Left hindlimb (tissue), 1 donor: ENCODE data around the gene TEDC1.
"Not testable (repeated sequence)": the region's sequence is repeated elsewhere in the genome, so short reads cannot be mapped to it uniquely, and the experiment has no call there.

Source experiments
- DNase-seq: peaks from one replicate; pipeline ENCODE4 v3.0.0-alpha.2; 2018

The TEDC1 gene

DNA sequence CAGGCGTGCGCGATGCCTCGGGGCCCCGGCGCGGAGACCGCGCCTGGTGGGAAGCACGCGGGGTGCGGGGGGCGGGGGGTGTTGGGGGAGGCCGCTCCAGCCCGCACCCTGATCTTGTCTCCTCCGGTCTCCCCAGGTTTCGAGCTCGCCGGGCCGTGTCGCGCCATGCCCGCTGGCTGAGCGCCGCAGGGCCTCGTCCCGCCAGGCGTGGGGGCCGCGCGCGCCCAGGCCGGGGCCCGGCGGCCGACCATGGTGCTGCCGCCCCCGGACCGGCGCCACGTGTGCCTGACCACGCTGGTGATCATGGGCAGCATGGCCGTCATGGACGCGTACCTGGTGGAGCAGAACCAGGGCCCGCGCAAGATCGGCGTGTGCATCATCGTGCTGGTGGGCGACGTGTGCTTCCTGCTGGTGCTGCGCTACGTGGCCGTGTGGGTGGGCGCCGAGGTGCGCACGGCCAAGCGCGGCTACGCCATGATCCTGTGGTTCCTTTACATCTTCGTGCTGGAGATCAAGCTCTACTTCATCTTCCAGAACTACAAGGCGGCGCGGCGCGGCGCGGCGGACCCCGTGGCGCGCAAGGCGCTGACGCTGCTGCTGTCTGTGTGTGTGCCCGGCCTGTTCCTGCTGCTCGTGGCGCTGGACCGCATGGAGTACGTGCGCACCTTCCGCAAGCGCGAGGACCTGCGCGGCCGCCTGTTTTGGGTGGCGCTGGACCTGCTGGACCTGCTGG is 37.7 kb downstream of the TEDC1 start:
- no peak for DNase-seq

DNA sequence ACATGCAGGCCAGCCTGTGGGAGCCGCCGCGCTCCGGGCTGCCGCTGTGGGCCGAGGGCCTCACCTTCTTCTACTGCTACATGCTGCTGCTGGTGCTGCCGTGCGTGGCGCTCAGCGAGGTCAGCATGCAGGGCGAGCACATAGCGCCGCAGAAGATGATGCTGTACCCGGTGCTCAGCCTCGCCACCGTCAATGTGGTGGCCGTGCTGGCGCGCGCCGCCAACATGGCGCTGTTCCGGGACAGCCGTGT is 38.2 kb downstream of the TEDC1 start:
- no peak for DNase-seq

DNA sequence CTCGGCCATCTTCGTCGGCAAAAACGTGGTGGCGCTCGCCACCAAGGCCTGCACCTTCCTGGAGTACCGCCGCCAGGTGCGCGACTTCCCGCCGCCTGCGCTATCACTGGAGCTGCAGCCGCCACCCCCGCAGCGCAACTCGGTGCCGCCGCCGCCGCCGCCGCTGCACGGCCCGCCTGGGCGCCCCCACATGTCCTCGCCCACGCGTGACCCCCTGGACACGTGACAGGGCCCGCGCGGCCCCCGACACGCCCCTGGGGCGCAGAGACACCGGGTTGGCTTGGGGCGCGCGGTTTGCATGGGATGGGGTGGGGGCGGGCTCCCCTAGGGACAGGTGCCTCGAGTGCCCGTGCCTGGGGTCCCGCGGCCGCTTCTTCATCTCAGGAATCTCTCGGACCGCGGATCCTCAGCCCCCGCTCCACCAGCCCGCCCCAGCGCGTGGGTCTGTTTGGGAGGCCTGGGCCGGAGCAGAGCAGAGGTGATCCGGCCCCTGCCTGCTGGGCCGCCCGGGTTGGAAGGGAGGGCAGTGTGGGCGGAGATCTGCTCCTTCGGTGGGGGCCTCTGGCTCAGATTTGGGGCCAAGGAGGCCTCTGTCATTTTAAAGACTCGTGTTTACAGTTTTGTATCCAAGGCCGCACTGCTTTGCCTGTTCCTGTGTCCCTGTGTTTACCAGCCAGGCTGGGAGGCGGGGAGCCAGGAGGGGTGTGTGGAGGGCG is 38.7 kb downstream of the TEDC1 start:
- DNase-seq: no peak

DNA sequence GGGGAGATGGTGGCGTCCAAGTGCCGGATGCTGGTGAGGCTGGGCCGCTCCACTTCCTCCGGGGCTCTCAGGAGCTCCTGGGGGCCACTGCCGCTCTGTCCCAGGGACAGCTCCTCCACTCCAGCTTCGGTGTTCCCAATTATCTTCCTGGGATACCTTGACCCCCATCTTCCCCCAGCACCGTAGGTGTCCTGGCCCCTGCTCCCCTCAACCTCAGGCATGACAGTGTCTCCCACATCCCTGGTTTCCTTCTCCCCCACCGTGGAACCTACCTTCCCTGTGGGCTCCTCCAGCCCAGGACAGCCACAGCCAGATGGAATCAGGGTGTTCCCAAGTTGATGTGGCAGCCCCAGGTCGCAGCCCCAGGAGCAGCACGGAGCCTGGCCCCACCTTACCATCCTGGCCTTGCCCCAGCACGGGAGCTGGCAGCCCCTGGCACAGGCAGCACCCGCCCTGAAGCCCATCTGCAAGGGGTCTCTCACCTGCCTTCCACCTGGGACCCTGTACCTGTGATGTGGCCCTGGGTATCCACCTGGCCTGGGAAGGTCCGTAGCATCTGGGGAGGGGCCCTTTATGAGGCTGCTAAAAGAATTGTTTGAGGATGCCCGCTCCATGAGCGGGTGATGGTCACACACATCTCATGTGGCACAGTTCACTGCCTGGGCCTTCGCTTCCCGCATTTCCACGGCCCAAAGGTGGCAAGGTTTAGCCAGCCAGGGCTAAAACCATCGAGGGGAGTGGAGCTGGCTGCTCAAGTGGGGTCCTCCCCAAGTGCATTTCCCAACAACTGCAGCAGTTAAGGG is 39.4 kb downstream of the TEDC1 start:
- no peak for DNase-seq

DNA sequence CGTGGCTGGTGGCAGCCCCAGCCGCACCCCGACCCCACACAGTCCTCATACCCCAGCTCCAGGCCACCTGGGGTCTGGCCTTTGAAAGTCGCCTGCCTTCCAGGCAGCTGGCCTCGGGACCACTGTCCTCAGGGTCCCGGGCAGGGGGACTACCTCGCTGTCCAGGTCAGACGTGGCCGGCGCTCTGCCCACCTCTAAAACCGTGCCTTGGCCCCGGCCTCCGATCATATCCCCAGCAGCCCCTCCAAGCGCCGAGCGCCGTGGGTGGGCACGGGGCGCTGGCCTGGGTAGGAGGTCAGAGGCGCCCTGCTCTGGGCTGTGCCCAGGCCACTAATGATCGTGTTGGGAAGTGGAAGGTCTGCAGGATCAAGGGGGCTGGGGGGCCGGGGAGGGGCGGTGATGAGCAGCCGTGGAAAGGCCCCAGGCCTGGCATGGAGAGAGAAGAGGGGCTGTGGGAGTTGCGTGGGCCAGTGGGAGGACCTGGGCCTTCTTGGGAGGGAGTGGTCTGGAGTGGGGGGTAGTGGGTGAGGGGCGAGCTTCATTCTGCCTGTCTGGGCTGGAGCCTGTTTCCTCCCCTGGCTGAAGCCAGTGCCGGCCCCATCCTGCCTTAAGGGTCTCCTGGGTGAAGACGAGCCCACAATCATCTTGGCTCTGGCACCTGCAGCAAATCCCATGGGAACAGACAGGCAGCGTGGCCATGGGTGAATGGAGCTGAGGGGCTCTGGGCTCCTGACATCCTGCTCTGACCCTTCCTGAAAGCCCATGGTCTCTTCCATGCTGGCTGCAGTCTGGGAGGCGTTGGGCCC is 40.2 kb downstream of the TEDC1 start:
- no peak for DNase-seq

DNA sequence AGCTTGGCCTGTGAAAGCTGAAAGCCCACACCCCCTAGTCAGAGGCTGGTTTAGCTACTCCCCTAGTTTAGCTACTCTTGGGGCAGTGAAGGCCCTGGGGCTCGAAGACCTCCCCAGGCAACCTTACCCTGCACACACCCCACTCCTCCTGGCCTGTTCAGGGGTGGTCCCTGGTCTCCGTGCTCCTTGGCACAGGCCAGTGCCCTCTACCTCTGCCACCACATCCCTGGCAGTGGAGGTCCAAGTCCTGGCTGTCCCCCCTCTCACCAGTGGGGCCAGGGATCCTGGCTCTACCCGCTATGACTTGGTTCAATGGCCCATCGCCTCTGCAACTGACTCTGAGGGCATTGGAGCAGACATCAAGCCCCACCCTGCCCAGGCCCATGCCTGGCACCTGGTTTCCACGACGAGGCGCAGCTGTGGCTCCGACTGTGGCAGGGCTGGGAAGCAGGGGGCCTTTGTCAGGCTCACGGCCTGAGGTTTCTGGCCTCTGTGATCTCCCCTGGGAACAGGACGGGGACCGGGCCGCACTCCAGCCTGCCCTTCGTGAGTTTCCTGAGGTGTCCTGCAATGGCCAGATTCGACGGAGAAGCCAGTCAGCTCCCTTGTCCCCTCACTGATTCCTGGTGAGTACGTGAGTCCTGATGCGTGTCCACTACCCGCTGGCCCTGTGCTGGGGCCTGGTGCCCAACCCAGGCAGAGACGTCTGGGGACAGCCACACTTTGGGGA is 41.0 kb downstream of the TEDC1 start:
- no peak for DNase-seq

DNA sequence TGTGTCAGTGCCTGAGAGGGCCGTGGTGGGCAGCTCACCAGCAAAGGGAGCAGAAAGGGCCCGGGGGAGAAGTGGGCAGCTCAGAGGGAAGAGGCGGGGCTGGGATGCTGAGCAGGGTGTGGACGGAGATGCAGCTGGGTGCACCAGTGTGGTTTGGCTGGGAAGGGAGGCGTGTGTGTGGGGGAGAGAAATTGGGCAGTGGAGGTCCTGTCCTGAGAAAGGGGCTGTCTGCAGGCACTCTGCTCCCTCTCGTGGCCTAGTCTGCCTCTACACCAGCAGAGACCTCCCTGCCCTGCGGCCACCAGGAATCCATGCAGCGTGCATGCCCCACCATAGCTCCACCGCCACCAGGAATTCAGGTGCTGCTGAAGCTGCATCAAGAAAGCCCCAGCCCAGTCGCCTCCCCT is 41.7 kb downstream of the TEDC1 start:
- peak; percentile 52 for DNase-seq

DNA sequence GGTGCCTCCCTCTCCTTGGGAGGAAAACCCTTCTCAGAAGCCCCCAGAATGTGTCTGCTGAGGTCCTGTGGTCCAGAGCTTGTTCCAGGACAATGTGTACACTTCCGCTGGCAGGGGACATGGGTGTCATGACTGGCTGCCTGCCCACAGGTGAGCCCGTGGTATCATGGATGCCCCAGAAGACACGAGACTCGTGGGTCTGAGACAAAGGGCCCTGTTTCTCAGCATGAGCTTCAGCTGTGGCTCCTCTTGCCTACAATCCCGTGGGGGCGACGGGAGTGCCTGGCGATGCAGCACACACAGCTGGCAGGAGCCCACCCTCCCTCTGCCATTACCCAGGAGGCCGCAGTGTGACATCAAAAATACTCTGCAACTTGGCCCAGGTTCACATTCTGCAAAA is 42.3 kb downstream of the TEDC1 start:
- DNase-seq: no peak

DNA sequence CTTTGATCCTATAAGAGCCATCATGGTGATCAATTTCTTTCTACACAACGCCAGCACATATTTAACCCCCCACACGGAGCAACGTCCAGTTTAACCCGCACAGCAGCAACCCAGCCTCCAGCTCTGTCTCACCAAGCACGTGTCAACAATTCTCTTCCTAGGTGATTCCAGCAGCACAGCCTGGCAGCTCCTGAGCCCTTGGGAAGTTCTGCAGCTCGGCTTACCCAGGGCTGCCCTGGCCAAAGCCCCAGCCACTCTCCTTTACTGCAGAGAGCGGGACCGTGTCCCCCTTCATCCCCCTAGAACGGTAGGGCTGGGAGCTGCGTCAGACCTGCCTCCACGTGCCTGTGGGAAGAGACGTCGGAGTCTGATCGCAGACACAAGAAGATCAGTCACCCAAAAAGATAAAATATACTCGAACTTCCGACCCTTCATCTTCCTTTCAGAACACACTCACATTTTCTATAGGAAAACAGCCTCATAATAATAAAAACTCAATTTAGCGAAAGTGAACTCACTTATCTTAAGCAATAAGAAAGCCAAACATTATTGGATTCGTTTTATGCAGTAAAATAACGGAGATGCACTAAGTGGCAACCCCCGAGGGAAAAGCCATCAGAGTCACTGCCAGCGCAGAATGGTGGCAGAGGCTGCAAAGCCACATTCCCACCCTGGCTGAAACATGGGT is 42.9 kb downstream of the TEDC1 start:
- DNase-seq: no peak

DNA sequence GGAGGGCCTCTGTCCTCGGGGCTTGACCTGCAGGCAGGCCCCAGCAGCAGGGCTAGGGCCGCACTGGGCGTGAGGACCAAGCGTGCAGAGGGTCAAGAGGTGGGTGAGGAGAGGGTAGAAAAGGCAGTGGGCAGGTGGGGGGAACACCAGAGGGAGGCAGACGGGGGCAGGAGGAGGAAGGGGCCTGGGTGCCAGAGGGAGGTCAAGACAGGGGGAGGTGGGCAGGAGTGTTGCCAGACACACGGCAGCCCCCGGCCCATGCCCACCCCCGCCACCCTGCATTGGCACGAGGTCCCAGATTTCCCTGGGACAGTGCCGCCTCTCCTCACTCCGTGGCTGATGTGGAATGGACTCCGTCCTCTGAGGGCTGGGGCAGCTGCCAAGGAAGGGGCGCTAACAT is 43.5 kb downstream of the TEDC1 start:
- DNase-seq: no peak

DNA sequence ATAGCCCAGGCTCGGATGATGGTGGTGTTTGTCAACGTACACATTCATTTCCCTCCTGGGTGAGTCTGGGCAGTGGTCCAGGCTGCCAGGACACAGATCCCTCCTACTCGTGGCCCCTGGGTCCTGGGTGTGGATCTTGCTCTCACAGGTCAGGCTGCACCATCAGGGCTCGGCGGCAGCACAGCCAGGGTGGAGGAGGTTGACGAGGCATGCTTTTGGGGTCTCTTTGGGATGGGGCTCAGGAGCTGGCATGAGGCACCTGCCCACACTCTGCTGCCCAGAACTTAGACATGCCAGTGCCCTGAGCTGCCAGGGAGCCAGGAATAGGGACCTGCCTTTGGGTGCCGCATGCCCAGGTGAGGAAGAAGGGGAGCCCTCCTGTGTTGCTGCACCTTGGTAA is 45.0 kb downstream of the TEDC1 start:
- no peak for DNase-seq

DNA sequence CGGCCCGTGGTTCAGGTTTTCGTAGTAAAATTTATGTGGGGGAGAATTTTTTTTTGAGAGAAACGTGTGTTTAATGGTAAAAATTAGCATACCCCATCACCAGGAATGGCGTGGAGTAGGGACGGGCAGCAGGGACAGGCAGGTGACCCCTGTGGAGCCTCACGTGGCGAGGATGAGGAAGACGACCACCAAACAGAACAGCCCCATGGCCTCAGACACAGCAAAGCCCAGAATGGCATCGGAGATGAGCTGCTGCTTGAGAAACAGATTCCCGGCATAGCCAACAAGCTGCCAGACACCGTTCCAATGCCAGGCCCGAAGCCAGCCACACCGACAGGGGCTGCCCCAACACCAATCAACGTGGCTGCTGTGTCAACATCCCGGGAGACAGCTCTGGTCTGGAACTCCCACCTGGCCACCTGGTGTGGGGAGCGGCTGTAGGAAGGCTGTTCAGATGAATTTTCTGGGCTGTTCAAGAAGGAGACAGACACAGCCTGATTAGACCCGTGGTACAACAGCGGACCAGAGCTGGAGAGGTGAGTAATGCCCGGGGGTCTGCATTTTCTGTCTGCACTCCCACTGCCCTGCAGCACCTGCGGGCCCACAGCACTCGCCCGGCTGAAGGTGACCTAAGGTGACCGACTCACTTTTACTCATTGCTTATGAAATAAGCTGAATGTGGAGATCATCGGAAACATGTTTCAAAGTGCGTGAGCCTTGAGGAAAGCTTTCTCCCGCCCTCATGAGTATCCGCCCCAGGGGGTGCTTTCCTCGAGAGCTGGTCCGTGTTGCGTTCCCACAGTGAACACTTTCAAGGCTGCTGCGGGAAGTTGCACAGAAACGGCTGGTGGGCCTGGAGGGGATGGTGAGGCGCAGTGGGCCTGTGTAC is 45.9 kb downstream of the TEDC1 start:
- no peak for DNase-seq

DNA sequence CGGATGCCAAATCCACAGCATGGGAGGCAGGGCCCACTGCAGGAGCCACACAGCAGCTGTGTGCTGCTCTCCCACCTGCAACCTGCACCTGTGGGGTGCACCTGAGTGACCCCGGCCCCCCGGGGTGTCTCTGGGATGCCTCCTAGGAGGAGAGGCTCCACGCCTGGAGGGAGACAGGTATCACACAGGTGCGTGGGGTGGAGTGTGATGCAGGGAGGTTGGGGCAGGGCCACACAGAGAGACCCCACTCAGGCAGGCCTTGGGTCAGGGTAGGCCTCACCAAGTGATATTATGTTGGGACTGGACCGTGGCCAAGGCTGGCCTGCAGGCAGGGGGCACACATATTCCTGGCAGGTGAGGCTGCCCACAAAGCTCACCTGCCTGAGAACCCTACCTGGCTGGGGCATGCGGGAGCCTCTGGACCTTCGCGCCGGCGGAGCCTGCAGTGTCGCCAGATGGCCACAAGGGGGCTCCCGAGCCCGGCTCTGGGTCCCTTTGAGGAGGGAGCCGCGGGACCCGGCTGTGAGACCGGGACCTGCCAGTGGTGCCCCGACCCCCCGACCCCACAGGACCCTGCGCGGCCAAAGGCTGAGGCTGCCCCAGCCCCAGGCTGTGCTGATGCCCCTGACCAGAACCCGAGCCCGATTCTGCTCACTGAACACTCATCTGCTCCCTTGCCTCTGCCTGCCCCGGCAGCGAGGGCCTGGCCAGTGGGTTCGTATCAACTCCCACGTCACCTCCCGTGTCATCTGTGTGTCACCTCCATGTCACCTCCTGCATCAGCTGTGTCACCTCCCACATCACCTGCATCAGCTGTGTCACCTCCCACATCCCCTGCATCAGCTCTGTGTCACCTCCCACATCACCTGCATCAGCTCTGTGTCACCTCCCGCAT is 46.8 kb downstream of the TEDC1 start:
- DNase-seq: no peak

DNA sequence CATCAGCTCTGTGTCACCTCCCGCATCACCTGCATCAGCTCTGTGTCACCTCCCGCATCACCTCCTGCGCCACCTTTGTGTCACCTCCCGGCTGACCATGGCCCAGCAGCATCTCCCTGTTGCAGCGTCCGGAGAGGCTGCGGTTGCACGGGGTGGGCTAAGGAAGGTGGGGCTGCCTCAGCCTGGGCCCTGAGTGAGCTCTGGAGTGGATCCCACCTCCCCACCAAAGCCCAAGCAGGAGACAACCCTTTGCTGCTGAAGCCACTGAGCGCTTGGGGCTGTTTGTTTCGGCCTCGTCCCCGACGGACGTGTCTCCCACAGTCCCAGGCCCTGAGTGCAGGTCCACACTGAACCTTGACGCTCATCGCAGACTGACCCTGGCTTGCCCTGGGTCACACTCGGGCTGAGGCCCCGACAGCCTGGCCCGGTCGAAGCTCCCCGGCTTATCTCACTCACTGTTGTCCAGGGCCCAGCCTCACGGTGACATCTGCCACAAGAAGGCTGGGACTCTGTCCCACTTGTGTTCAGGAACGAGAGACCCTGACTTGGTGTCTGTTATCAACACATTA is 47.5 kb downstream of the TEDC1 start:
- no peak for DNase-seq

DNA sequence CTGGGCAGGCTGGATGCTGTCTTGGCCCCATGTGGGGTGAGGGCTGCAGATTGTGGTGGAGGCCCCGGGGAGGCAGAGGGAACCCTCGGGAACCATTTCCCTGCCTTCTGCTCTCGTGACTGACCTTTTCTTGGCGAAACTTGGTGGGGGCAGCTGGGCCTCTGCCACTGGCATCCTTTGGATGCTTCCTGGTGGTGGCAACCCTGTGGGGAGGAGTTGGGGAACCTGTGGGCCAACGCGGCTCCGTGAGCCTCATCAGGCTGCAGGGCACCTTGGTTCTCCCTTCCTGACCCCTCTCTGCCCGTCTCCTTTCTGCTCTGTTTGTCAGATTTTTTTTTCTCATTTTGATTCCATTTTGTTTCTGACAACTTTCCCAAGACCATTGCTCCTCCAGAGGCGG is 49.8 kb downstream of the TEDC1 start:
- DNase-seq: no peak

DNA sequence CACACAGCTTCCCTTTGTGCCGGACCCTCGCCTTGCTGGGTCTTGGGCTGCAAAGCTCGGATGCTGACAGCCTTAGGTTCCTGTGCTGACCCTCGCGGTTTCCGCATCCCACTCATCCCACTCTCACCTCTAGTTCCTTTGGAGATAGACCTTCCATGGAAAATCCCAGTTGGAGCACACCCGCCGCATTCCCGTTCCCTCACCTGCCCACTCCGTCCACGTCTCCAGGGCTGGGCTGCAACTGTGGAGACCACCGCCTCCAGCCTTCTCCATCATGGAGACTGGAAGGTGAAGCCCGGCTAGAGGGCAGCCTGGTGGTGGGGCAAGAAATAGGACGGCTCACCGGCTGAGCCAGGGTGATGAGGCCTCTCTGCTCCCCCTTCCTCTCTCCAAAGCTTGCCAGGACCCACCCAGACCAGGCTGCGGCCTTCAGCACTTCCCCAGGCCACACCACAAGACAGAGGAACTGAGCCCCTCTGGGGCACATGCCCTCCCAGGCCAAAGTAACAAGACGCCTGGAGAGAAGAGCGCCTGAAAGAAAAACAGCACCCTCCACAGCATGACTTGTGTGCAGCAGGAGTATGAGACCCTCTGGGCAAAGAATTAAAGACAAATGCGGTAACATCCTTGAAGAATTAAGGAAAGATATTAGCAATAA is 50.3 kb downstream of the TEDC1 start:
- DNase-seq: no peak

DNA sequence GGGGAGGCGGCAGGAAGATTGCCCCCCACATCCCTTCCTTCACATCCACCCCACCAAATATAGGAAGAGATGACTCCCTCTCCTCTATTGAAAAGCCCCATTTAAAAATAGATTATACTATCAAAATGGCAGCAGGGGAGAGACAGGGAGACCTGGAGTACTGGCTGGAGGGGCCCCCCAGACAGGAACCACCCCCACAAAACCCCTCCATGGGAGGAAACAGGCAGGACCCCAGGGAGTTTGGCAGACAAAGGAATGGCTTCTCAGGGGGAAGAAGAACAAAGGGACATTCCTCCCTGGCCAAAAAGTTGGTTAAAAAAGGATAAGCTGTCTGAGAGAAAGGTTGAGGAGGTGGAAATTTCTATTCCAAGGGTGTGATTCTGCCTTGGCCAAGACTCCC is 54.6 kb downstream of the TEDC1 start:
- DNase-seq: not testable (repeated sequence)

DNA sequence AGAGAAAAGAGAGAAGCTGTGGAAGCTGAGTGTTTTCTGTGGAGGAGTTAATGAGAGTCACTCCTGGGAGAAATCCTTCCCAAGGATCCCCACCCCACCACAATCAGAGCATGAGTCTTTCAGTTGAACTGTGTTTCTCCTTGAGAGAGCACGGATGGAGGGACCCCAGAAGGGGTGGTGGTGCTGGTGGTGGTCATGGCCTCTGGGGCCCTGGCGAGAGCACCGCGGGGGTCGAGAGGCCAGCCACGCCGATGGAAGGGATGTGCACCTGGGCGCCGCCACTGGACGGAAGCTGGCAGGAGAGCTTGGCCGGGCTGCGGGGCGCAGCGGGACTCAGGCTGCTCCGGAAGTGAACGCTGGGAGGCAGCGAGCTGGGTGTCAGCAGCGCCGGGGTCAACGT is 55.4 kb downstream of the TEDC1 start:
- not testable (repeated sequence) for DNase-seq

DNA sequence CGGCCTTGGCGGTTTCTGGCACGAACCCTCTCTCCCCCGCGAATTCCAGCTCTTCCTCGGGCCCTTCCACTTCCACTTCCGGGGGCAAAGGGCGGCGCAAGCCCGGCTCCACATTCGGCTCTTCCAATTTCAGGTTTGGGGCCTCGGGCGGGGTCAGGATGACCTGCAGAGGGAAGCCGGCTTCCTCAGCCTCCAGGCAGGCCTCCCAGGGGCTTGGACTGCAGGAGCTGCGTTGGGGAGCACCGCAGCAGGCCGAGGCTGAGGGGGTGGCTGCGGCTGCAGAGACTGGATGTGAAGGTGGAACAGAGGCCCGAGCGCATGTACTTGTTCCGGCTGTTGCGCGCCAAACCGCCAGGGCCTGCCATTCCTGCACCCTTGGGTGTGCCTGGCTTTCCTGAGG is 56.0 kb downstream of the TEDC1 start:
- DNase-seq: not testable (repeated sequence)
